ENCODE data around the gene CTSF. TPM values are rescaled to one million over a fixed set of nuclear protein-coding genes. Genes with fewer than 3 reads are reported as not detected.

CTSF gene
- total RNA-seq, 1 donor from 2014 or later: 1.6 TPM

- TF ChIP-seq, protein P1, sequence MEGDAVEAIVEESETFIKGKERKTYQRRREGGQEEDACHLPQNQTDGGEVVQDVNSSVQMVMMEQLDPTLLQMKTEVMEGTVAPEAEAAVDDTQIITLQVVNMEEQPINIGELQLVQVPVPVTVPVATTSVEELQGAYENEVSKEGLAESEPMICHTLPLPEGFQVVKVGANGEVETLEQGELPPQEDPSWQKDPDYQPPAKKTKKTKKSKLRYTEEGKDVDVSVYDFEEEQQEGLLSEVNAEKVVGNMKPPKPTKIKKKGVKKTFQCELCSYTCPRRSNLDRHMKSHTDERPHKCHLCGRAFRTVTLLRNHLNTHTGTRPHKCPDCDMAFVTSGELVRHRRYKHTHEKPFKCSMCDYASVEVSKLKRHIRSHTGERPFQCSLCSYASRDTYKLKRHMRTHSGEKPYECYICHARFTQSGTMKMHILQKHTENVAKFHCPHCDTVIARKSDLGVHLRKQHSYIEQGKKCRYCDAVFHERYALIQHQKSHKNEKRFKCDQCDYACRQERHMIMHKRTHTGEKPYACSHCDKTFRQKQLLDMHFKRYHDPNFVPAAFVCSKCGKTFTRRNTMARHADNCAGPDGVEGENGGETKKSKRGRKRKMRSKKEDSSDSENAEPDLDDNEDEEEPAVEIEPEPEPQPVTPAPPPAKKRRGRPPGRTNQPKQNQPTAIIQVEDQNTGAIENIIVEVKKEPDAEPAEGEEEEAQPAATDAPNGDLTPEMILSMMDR (IDR thresholded peaks at IDR 0.05; ENCODE audit: insufficient read depth, low read length, severe bottlenecking): no peak
- peaks cover 2% of the 10 kb centered on the region for H3K36me3 ChIP-seq (ENCODE audit: control insufficient read depth, insufficient read depth, low read length)
- no peaks in the 10 kb centered on the region for H3K27me3 ChIP-seq (ENCODE audit: control insufficient read depth, insufficient read depth, low read length)
- H3K4me3 ChIP-seq (ENCODE audit: low read depth, low read length): no peak overlapping the region
- DNase-seq (ENCODE audit: low read depth) (no peak), FAIRE-seq (no peak)
These were observed 36.6 kb downstream of the CTSF start for GRCh38 chr11:66531841-66532240.

DNA sequence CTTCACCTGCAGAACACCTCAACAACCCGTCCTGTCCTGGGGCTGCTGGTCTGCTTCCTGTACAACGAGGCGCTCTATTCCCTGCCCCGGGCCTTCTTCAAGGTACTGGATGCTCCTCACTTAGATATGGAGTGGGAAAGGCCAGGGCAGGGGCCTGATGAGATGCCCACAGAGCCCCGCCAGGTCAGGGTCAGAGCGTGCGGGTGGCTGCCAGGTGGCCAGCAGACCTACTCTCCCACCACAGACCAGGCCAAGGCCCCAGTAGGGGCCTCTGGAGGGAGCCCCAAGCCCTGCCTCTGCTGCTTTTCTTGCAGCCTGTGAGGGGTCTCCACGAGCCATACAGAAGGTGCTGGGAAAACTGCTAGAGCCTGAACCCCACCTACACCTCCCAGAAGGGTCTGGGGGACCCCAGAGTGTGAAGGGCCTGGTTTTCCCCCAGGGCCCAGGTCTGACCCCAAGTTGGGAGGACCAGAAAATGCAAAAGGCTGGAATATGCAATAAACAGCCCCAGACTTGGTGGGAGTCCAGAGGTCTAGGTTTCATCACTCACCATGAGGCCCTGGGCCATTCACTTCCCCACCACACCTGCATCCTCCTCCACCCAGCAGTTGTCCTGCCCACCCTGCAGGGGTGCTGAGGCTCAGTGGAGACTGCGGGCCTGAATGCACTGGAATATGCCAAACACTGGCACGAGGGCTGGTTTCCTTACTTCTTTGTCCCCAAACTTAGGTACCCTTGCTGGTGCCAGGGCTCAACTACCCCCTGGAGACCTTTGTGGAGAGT lies 37.3 kb downstream of the CTSF start:
- no peak overlapping the region for H3K4me3 ChIP-seq (ENCODE audit: low read depth, low read length)
- no peaks in the 10 kb centered on the region for H3K27me3 ChIP-seq (ENCODE audit: control insufficient read depth, insufficient read depth, low read length)
- peaks cover 6% of the 10 kb centered on the region for H3K36me3 ChIP-seq (ENCODE audit: control insufficient read depth, insufficient read depth, low read length)
- TF ChIP-seq, protein P1 (IDR thresholded peaks at IDR 0.05; ENCODE audit: insufficient read depth, low read length, severe bottlenecking): no peak
- no peak for DNase-seq (ENCODE audit: low read depth)
- no peak for FAIRE-seq

DNA sequence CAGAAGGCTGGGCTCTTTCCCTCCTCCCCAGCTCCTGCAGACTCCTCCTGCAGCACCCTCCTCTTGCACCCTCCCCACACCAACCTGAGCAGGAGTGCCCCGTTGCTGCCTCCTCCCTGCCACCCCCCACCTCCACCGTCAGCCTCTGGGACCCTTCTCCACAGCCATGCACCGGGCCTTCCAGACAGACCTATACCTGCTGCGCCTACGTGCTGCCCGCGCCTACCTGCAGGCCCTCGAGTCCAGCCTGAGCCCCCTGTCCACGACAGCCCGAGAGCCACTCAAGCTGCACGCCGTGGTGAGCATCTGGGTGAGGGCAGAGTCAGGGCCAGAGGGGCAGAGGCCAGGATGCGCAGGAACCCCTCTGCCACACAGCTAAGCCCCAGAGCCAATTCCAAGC lies 38.8 kb downstream of the CTSF start:
- FAIRE-seq (no peak), DNase-seq (ENCODE audit: low read depth) (no peak)
- no peaks in the 10 kb centered on the region for H3K27me3 ChIP-seq (ENCODE audit: control insufficient read depth, insufficient read depth, low read length)
- peaks cover 6% of the 10 kb centered on the region for H3K36me3 ChIP-seq (ENCODE audit: control insufficient read depth, insufficient read depth, low read length)
- TF ChIP-seq, protein P1 (IDR thresholded peaks at IDR 0.05; ENCODE audit: insufficient read depth, low read length, severe bottlenecking): no peak
- H3K4me3 ChIP-seq (ENCODE audit: low read depth, low read length): no peak overlapping the region

DNA sequence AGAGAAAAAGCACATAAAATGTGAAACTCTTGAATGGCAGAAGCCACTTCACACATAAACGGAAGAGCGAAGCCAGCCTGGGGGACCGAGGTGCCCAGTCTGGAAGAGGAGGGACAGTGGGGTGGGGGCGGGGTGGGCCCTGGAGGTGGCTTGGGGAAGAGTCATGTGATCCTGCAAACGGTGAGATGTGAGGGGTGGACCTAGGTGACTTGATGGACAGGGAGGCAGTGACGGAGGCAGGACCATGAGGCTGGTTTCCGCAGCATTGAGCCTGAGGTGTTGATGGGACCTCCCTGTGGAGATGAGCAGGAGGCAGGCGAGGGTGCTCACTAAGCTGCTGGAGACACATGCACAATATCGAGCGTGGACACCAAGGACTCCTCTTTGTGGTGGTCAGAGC lies 39.3 kb downstream of the CTSF start:
- DNase-seq (ENCODE audit: low read depth): no peak
- no peaks in the 10 kb centered on the region for H3K27me3 ChIP-seq (ENCODE audit: control insufficient read depth, insufficient read depth, low read length)
- H3K36me3 ChIP-seq (ENCODE audit: control insufficient read depth, insufficient read depth, low read length): peaks cover 6% of the 10 kb centered on the region
- H3K4me3 ChIP-seq (ENCODE audit: low read depth, low read length): no peak overlapping the region
- TF ChIP-seq, protein P1 (IDR thresholded peaks at IDR 0.05; ENCODE audit: insufficient read depth, low read length, severe bottlenecking): no peak
- FAIRE-seq: no peak

DNA sequence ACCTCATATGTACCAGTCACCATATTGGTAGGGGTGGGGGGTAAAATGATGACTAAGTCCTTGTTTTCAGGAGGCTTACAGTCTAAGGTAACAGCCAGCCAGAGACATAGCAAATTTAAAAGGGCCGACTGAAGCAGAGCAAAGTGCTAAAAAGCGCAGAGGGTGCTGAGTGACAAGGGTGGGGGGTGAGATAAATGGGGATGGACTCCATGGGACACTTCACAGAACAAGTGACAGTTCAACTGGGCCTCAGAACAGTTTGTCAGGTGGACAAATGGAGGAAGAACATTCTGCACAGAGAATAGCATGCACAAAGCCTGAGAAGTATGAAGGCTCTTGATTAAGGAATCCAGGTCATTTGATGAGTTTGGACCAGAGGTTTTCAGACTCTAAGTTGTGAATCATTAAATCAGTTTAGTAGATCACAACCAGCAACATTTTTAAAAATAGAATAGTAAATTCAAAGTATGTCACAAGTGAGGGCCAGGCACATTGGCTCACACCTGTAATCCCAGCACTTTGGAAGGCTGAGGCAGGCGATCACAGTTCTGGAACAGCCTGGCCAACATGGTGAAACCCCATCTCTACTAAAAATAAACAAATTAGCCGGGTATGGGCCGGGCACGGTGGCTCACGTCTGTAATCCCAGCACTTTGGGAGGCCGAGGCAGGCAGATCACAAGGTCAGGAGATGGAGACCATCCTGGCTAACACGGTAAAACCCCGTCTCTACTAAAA lies 43.9 kb downstream of the CTSF start:
- Histone ChIP-seq H3K27me3 (ENCODE audit: control insufficient read depth, insufficient read depth, low read length) (no peaks in the 10 kb centered on the region), H3K4me3 (ENCODE audit: low read depth, low read length) (no peak overlapping the region), H3K36me3 (ENCODE audit: control insufficient read depth, insufficient read depth, low read length) (peaks cover 18% of the 10 kb centered on the region)
- no peak for FAIRE-seq
- TF ChIP-seq, protein P1 (IDR thresholded peaks at IDR 0.05; ENCODE audit: insufficient read depth, low read length, severe bottlenecking): no peak
- no peak for DNase-seq (ENCODE audit: low read depth)
